ENCODE data around the gene SPTY2D1.
"Not testable (repeated sequence)": the region's sequence is repeated elsewhere in the genome, so short reads cannot be mapped to it uniquely, and the experiment has no call there.

The SPTY2D1 gene, protein sequence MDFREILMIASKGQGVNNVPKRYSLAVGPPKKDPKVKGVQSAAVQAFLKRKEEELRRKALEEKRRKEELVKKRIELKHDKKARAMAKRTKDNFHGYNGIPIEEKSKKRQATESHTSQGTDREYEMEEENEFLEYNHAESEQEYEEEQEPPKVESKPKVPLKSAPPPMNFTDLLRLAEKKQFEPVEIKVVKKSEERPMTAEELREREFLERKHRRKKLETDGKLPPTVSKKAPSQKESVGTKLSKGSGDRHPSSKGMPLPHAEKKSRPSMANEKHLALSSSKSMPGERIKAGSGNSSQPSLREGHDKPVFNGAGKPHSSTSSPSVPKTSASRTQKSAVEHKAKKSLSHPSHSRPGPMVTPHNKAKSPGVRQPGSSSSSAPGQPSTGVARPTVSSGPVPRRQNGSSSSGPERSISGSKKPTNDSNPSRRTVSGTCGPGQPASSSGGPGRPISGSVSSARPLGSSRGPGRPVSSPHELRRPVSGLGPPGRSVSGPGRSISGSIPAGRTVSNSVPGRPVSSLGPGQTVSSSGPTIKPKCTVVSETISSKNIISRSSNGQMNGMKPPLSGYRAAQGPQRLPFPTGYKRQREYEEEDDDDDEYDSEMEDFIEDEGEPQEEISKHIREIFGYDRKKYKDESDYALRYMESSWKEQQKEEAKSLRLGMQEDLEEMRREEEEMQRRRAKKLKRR

DNA sequence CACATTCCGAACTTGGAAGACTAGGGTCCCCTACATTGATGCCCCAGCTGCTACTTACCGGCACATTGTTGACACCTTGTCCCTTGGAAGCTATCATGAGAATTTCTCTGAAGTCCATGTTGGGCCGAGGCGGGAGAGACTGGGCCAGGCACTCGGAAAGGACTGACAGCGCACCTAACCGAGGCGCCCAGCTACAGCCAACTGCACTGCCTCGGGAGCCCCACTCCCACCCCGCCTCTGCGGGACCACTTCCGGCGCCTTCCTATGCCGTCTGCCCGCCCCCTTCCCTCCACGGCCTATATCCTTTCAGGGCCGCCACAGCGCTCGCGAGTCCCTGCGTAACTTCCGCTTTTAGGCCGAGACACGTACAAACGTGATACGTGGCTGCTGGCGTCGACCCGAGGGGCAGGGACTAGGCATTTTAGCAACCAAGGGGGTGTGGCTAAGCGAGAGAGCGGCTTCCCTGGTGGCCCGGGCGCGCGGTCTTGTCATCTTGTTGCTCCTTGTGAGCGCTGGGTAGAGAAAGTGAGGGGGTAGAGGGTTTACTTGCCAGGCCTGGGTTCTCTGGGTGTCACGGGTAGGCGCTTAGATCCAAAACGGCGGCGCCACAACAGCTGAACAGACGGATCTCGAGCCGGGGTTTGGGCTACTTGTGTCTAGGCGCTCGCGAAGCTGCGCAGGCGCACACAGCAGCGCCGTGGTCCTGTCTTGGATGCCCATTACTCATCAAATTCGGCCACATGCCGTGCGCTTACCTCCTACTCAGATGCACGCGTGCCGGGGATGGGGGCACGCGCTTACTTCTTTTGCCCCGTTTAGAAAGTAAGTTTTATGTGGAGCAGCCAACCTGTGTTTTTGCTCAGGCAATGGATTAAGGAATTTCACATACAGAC lies at the start of gene SPTY2D1:
TSS of gene SPTY2D1 (minus strand) at position 203 of the 893 bp plus-strand sequence. CDS start at position 118, 85 bp downstream.
- DNase-seq, result peak; percentile 95

DNA sequence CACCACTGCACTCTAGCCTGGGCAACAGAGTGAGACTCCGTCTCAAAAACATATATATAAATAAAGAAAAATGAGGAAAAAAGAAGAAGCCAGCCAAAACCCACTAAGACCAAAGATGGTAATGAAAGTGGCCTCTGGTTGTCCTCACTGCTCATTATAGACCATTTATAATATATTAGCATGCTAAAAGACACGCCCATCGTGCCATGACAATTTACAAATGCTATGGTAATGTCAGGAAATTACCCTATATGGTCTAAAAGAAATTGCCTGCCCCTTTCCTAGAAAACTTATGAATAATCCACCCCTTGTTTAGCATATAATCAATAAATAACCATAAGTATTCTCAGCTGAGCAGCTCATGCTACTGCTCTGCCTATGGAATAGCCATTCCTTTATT lies 48.3 kb upstream of the SPTY2D1 start:
- DNase-seq, result no peak

DNA sequence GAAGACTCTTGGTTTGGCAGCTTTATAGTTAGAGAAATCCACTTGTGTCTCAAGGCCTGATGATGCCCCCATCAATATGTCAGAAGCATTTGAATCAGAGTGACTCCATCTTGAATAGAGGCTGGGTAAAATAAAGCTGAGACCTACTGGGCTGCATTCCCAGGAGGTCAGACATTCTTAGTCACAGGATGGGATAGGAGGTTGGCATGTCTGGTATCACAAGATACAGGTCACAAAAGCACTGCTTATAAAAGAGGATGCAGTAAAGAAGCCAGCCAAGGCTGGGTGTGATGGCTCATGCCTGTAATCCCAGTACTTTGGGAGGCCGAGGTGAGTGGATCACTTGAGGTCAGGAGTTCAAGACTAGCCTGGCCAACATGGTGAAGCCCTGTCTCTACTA lies 47.8 kb upstream of the SPTY2D1 start:
- not testable (repeated sequence) for DNase-seq

DNA sequence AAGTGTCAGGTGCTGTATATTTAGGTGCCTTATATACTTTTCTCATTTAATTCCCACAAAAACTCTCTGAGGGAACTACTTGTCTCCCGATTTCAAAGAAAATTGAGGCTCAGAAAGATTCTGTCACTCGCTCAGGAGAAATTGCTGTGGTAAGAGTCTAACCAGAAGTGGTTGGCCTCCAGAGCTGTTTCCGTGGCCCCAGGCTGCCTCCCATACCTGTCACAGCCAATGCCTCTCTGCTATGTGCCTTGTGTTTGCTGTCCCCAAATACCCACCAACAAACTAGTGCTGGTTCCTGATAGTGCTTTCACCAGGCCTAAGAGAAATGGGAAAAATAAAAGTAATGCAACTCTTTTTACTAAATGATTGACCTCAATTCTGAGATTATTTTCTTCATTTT lies 43.4 kb upstream of the SPTY2D1 start:
- DNase-seq, result no peak

DNA sequence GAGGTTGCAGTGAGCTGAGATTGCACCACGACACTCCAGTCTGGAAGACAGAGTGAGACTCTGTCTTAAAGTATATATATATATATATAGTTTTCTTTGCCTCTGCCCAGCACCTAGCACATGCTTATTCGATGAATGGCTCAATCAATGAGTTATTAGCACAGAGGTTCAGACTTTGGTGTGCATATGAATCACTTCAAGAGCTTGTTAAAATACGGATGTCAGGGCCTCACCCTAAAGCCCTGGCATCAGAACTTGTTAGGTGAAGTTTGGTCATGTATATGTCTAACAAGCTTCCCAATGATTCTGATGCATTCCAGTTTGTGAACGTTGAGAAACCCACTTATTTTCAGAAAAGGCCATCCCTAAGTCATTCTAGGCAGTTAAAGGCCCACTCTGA lies 42.7 kb upstream of the SPTY2D1 start:
- no peak for DNase-seq

DNA sequence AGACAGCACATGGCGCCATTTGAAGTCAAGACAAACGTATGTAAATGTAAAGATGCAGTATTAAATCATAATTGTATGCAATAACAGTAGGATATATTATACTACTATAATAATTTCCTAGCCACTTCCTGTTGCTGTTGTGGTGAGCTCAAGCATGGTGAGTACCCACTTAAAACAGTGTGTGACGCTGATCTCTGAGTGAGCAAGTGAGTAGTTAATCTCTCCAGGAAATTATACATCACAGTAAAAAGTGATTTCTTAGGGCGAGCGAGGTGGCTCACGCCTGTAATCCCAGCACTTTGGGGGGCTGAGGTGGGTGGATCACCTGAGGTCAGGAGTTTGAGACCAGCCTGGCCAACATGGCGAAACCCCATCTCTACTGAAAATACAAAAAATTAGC lies 38.1 kb upstream of the SPTY2D1 start:
- not testable (repeated sequence) for DNase-seq

DNA sequence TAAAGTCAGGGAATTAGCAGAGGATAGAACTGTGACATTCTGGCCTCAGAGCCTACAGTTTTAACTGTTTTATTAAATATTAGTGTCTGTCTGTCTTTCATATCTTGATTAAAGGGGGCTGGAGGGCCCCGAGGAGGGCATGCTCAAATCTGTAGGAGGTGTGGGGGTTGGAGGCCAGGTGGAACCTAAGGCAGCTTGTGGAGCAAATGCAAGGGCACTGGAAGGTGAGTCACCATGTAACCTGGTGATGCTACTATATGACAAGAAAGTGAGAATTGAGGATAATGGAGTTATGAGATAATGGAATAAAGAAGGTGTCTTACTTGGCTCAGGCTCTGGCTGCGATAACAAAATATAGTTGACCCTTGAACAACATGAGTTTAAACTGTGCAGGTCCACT lies 37.1 kb upstream of the SPTY2D1 start:
- no peak for DNase-seq

DNA sequence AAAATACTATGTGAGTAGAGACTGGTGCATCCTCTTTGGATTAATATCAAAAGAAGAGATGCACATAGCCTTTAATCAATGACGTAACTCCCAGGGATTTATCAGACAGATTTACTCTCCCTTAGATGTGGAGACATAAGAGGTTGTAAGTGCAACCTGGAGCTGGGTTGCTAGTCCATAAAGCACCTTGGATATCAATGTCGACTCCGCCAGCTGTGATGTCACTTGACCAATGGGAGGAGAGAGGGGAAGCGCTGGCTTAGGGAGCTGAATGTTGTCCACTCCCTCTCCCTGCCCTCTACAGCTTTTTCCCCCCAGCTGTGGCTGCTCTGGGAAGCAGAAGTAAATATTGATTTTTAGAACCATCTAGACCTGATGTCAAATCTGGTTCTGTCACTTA lies 35.6 kb upstream of the SPTY2D1 start:
- no peak for DNase-seq

DNA sequence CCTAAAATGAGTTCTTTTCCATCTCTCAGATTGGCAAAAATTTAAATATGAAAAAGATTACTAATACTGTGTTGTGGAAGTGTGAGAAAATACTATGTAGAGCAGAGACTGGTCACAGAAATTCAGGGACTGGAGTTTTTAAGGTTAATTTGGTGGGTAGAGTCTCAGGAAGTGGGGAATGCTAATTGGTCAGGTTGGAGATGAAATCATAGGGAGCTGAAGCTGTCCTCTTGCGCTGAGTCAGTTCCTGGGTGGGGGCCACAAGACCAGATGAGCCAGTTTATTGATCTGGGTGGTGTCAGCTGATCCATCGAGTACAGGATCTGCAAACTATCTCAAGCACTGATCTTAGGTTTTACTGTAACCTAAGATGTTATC lies 35.1 kb upstream of the SPTY2D1 start:
- no peak for DNase-seq

DNA sequence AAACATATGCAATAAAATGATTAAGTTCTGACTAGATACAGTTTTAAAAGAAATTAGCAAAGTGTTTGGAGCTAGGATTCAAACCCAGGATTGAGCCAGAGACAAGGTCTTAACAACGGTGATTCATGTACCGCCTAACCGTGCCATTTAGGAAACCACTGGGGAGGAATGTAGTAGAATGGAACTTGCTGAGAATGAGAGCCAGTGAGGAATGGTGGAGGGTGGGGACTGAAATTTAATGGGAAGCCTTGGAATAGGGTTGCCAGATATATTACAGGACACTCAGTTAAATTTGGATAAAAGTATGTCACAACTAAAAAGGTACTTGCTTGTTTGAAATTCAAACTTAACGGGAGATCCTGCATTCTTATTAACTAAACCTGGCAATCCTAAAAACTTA lies 34.0 kb upstream of the SPTY2D1 start:
- no peak for DNase-seq

DNA sequence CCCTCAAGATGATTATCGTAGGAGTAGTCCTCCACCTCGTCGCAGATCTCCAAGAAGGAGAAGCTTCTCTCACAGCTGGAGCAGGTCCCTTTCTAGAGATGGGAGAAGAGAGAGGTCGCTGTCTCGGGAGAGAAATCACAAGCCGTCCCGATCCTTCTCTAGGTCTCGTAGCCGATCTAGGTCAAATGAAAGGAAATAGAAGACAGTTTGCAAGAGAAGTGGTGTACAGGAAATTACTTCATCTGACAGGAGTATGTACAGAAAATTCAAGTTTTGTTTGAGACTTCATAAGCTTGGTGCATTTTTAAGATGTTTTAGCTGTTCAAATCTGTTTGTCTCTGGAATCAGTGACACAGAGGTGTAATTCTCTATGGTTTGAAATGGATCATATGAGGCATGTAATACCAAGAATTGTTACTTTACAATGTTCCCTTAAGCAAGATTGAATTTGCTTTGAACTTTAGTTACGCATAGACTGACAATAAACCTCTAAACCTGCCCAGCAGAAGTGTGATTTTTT lies 31.3 kb upstream of the SPTY2D1 start:
- DNase-seq, result not testable (repeated sequence)

DNA sequence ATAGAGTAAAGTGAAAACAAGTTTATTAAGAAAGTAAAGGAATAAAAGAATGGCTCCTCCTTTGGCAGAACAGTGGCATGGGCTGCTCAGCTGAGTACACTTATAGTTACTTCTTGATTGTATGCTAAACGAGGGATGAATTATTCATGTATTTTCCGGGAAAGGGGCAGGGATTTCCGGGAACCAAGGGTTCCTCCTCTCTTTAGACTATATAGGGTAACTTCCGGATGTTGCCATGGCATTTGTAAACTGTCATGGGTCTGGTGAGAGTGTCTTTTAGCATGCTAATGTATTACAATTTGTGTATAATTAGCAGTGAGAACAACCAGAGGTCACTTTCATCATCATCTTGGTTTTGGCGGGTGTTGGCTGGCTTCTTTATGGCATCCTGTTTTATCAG lies 23.5 kb upstream of the SPTY2D1 start:
- no peak for DNase-seq

DNA sequence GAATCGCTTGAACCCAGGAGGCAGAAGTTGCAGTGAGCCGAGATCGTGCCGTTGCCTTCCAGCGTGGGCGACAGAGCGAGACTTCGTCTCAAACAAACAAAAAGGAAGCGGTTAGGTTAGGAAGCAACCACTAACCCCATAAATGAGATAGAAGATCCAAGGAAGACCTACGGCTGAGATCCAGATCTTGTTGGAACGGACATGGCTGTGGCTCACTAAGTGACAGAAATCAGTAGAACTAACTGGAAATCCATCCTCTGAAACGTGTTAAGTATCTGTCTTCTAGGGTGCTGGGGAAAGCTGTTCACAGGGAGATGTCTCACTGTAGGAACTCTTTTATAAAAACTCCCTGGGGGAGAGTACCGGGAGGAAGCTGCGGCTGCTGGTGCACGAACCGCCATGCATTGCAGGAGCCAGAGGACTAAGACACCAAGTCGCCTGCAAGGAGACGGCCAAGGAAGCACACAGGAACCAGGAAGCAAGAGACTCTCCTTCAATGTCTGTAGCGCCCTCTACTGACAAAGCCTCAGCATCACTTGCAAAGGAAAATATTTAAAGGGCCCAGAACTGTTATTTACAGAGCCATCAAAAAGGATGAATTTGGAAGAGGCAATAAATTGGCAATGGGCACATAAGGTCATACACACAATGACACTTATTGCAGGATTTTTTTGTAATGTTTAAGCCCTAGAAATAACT lies 16.9 kb upstream of the SPTY2D1 start:
- DNase-seq, result no peak

DNA sequence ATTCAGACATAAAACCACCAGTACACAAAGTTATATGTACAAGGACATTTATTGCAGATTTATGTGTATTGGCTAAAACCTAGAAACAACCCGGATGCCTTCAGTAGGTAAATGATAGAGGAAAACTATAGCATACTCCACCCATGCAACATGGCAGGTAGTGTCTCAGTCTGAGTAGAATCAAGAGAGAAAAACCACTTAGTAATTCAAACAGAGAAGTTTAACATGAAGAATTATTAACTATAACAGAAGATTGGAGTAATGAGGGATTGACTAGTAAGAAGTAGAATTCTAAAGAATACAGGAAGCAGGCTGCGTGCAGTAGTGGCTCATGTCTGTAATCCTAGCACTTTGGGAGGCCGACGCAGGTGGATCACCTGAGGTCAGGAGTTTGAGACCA lies 16.2 kb upstream of the SPTY2D1 start:
- no peak for DNase-seq

DNA sequence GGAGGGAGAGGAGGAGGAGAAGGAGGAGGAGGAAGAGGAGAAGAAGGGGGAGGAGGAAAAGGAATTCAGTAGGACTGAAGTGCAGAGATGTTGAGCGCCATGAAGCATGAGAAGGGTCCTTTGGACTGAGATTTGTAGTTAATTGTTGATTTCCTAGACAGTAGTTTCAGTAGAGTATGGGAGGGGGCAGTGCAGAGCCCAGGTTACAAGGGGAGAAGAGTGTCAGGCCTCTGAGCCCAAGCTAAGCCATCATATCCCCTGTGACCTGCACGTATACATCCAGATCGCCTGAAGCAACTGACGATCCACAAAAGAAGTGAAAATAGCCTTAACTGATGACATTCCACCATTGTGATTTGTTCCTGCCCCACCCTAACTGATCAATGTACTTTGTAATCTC lies 8.9 kb upstream of the SPTY2D1 start:
- not testable (repeated sequence) for DNase-seq

DNA sequence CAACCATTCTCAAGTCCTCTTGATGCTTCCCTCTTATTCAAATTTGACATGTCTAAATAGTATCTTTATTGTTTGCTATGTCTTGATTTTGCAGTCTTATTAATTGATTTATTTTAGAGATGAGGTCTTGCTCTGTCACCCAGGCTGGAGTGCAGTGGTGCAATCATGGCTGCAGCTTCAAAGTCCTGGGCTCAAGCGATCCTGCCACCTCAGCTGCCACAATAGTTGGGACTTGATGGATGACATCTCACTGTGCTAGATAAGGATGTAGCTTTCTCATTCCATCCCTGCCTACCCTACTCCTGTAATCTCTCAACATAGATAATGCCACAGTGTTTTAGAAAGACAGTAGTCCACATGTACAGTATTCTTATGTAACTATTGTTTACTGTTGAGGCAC lies 7.5 kb upstream of the SPTY2D1 start:
- DNase-seq, result no peak

DNA sequence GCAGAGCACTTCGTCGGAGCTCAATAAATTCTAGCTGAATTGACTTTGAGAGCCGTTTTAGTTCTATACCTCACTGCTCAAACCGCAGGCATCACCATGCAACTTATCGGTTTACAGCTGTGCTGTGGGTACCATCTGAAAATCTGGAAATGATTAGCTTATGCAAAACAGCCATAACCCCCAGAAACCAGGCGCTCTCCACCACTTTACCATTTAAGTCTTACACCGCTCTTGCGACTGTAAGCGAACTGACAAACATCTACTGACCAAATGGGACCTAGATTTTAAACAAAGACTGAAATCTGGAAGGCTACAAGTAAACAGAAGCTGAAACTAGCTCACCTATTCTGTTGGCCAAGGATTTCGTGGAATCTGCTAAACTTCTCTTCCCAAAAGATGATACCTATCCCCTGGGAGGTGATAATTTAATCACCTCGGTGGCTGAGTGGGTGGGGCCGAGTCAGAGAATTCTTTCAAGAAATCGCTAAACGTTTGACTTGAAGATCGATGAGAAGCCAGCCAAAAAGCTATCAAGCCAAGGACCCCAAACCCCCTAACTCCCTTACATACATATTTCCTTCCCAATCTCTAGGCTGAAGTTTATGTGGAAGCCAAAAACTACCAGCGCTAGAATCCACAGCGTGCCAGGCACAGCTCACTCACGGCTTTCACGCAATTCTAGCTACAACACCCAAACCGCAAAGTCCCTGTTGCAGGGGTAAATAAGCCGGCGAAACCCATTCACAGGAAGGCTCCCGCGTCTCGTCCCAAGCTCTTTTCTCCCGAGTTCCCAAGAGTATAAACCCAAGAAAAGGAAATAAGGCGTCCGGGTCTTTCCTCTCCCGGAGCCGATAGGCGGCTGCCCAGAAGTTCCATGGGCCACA lies 644 bp downstream of the SPTY2D1 start:
- DNase-seq, result no peak

DNA sequence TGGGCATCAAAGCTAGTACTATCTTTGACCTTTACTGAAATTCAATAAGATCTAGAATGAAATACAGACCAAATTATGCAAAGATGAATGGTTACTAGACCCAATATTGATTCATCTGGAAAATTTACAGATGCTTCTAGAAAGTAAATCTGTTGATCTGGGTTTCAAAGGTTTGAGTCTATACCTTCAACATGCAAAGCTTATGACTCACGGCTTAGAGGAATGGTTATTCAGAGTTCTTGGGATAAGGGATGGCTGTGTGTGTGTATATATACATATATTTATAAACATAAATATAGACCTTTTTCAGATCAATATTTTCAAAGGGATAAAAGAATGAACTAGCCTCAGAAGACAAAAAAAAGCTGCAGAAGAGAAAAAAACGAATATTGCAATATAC lies 1.3 kb downstream of the SPTY2D1 start:
- DNase-seq, result no peak

DNA sequence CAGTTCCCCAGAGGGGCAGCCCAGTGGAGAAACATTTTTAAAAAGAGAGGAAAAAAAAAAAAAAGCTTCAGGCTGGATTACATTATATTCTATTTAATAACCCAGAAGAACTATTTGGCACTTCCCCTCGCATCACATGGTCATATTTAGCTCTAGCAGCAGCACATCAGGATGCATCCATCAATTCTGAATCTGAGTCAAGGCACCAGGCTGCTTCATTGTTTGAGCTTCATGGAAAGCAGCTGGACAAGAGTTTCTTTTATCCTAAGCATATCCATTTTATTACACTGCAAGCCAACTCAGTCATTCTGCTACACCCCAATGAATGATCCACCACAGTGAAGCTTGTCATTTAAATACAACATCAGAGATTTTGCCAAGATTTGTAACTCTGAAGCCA lies 10.0 kb downstream of the SPTY2D1 start:
- DNase-seq, result no peak

DNA sequence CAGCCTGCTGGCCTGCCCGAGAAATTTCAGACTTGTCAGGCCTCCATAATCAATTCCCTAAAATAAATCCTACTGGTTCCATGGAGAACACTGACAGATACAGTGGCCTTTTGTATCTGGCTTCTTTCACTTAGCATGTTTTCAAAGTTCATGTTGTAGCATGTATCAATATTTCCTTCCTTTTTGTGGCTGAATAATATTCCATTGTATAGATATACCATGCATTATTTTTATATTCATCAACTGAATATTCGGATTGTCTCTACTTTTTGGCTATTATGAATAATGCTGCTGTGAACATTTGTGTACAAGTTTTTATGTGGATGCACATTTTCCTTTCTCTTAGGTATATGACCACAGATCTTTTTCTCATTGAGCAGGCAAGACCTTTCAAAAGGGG lies 10.4 kb downstream of the SPTY2D1 start:
- no peak for DNase-seq

DNA sequence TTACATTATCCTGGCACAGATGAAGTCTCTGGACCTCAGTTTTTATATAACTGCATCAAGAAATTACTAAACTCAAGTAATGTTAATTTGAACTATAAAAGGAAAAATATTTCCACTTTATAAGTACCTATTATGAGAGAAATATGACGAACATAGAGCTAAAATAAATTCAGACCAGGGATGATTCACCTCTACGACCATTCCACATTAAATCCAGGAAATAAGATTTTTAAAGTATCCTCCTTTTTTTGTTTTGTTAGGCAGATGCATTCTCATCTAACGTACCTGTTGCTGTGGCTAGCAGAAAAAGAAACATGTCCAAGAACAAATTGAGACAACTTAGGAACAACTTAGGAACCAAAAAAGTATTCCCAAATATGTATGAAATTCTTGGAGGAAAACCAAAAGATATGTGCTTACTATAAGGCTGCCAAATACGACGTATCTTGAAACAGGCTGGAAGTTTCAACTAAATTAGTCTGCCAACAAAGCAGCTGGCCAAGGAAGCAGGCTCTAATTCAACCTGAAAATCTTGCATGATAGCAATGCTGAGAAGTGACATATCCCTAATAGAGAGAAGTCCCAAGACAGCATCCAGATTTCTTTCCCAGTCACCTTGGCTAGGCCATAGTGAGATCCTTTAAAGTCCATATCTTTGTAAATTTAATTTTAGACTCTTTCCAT lies 15.7 kb downstream of the SPTY2D1 start:
- no peak for DNase-seq
